OCI-LY1 (cell line): ENCODE data around the gene RAB4A.

Experiments
- CTCF ChIP-seq: fragments of 200-600 bp; sonication (generic), shearing (Covaris generic); IDR thresholded peaks from 2 replicates; pipeline ENCODE4 v1.5.1; 2017; ENCODE audit warnings: mild to moderate bottlenecking, antibody characterized with exemption, low read length, moderate library complexity, mixed read lengths
- EZH2 ChIP-seq: fragments of 200-600 bp; sonication (generic), shearing (Covaris generic); IDR thresholded peaks from 2 replicates; pipeline ENCODE4 v1.8.0; 2017; ENCODE audit warnings: borderline replicate concordance, mixed run types, mild to moderate bottlenecking, antibody characterized with exemption, low read length, moderate library complexity, mixed read lengths

- TF ChIP-seq CTCF (no peak), EZH2 (no peak)
Measured at GRCh38 chr1:229298420-229298819, 27.5 kb downstream of the RAB4A start.
